Choroid plexus epithelial cell (primary cell): ENCODE measurements around the gene ARHGEF3.

Source experiments
- DNase-seq: peaks from one replicate; pipeline ENCODE4 v3.0.0-alpha.2; 2010; ENCODE audit warnings: low read depth
- H3K4me3 ChIP-seq: 2 replicates; pipeline ENCODE4 v1.5.1; 2011; ENCODE audit warnings: low read depth, mild to moderate bottlenecking, control low read depth, low read length, moderate library complexity
- TF ChIP-seq, protein P1 (sequence below): conservative IDR thresholded peaks from 2 replicates; pipeline ENCODE4 v1.5.1; 2011; ENCODE audit warnings: low read depth, mild to moderate bottlenecking, control low read depth, inconsistent platforms, low read length, moderate library complexity

The ARHGEF3 gene

DNA sequence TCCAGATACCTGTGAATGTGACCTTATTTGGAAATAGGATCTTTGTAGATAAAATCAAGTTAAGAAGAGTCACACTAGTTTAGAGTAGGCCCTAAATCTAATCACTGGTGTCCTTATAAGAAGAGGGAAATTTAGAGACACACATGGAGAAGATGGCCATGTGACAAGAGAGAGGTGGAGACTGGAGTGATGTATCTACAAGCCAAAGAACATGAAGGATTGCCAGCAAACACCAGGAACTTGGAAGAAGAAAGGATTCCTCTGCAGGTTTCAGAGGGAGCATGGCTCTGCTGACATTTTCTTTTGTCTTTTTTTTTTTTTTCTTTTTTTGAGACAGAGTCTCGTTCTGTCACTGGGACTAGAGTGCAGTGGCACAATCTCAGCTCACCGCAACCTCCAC lies 20.8 kb downstream of the ARHGEF3 start:
- DNase-seq, result no peak
- TF ChIP-seq, protein P1, sequence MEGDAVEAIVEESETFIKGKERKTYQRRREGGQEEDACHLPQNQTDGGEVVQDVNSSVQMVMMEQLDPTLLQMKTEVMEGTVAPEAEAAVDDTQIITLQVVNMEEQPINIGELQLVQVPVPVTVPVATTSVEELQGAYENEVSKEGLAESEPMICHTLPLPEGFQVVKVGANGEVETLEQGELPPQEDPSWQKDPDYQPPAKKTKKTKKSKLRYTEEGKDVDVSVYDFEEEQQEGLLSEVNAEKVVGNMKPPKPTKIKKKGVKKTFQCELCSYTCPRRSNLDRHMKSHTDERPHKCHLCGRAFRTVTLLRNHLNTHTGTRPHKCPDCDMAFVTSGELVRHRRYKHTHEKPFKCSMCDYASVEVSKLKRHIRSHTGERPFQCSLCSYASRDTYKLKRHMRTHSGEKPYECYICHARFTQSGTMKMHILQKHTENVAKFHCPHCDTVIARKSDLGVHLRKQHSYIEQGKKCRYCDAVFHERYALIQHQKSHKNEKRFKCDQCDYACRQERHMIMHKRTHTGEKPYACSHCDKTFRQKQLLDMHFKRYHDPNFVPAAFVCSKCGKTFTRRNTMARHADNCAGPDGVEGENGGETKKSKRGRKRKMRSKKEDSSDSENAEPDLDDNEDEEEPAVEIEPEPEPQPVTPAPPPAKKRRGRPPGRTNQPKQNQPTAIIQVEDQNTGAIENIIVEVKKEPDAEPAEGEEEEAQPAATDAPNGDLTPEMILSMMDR, result no peak
- H3K4me3 ChIP-seq, result no peak overlapping the region

DNA sequence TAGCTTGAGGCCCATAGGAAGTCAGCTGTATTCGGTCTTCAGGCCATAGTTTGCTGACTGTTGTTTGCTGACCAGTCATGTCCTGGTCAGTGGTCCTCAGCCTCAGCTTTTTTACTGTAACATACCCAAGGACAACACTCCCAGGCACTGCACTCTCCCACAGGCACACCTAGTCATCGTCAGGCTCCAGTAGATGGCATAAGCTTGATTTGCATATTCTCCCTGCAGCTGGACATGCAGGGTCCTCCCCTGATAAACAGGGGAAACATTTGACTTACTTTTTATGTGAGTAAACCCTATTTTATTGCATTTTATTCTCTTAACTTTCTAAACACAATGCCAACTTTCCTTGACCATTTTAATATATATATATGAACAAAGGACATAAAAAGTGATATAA lies 22.9 kb downstream of the ARHGEF3 start:
- DNase-seq, result no peak
- TF ChIP-seq, protein P1, result no peak
- no peak overlapping the region for H3K4me3 ChIP-seq

DNA sequence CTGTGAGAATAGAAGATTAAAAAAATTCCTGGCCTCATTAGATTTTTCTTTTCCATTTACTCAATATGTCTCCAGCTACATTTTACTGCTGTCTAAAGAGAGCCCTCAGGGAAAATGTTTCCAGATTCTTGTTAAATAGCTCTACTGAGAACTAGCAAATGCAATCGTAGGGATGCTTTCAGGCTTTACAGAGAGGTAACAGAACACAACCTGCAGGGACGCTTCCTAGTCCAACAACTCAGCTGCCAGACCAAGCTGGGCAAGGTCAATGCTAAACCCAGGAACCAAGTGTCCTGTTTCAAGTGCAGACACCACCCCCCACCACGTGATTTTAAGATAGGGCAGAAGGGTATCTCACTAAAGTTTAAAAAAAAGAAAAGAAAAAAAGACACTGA lies 25.2 kb downstream of the ARHGEF3 start:
- DNase-seq, result no peak
- TF ChIP-seq, protein P1, result no peak
- H3K4me3 ChIP-seq, result no peak overlapping the region

DNA sequence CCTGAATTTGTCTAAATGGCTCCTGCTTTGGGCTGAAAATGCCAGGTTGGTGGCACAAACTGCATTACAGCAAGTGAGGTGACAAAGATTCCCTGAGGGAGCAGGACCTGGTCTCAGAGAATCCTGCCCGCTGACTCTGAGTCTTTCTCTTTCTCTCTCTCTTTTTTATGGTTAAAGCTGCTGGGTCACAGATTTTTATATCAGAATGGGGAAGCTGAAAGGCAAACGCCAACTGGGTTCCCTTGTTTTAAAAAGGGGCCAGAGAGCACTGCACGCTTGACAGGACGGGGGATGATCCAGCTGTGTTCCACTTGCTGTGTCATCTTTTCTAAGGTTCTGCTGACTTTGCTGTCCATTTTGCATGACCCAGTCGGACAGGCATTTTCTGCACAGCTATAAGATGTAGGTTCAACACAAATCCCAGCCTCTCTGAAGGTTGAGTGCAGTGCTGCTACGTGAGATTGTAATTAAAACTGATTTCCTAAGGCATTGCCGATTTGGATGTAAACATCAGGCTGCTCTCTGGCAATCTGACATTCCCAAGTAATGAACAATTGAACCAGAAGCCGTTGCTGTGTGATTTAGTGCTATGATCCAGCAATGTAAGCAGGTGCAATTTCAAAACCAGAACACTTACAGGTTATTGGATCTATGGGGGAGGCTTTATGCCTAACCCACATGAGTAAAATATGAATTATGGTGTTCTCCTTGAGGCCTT lies 25.8 kb downstream of the ARHGEF3 start:
- H3K4me3 ChIP-seq, result no peak overlapping the region
- DNase-seq, result no peak
- TF ChIP-seq, protein P1, result no peak

DNA sequence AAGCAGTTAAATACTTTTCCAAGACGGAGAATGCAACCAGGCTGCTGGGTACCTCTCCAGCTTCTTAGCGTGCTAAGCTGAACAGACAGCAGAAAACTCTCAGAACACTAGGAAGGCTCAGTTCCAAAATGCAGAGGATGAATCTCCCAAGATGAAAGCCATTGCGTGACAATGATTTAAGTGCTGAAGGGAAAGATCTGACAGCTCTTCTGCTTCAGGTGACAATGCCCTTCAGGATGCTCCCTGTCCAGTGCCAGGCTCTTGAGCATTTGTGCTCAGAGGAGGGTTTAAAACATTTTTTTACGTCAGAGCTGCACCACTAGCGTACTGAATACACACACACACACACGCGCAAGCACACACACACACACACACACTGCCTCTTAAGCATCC lies 26.3 kb downstream of the ARHGEF3 start:
- TF ChIP-seq, protein P1, result no peak
- no peak overlapping the region for H3K4me3 ChIP-seq
- DNase-seq, result no peak

DNA sequence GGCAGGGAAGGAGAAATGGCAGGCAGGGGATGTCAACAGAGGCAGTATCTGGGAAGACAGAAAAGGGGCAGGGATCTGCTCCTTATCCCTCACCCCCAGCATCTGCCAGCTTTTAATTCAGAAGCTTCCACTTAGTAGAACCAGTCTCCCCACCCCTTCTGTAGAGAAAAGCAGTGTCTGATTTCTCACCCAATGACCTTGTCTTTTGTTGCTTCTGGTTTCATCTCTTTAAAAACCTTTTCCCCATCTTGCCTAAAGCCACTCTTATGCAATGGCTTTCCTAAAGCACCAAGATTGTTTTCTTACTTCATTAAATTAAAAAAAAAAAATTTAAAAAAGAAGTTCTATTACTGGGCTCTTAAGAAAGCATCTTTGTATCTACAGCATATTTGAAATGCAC lies 27.8 kb downstream of the ARHGEF3 start:
- no peak overlapping the region for H3K4me3 ChIP-seq
- no peak for DNase-seq
- TF ChIP-seq, protein P1, result no peak
